Measurements from ENCODE around the gene PRSS3.
"Not testable (repeated sequence)": the region's sequence is repeated elsewhere in the genome, so short reads cannot be mapped to it uniquely, and the experiment has no call there.

Gene PRSS3

GRCh38 chr9:33795281-33795680 lies at the start of gene PRSS3:
PRSS3 (plus strand) TSS chr9:33795561; CDS start chr9:33795574, 13 bp downstream.
- DNase-seq (ENCODE audit: low spot score) = no peak

GRCh38 chr9:33748633-33749304 lies 46.6 kb upstream of the PRSS3 start:
- peak; percentile 7 for DNase-seq (ENCODE audit: low spot score)

- DNase-seq (ENCODE audit: low spot score) = not testable (repeated sequence)
Observed at GRCh38 chr9:33749305-33749654, 46.1 kb upstream of the PRSS3 start.

- DNase-seq (ENCODE audit: low spot score) = no peak
Observed at GRCh38 chr9:33750307-33750838, 45.0 kb upstream of the PRSS3 start.

GRCh38 chr9:33750839-33751339 lies 44.5 kb upstream of the PRSS3 start:
- no peak for DNase-seq (ENCODE audit: low spot score)

- DNase-seq (ENCODE audit: low spot score) = no peak
Observed at GRCh38 chr9:33751536-33752129, 43.7 kb upstream of the PRSS3 start.

- no peak for DNase-seq (ENCODE audit: low spot score)
Observed at GRCh38 chr9:33752130-33752637, 43.2 kb upstream of the PRSS3 start.

- DNase-seq (ENCODE audit: low spot score) = not testable (repeated sequence)
Observed at GRCh38 chr9:33752789-33753188, 42.6 kb upstream of the PRSS3 start.

- not testable (repeated sequence) for DNase-seq (ENCODE audit: low spot score)
Observed at GRCh38 chr9:33759648-33760047, 35.7 kb upstream of the PRSS3 start.

GRCh38 chr9:33762343-33762742 lies 33.0 kb upstream of the PRSS3 start:
- DNase-seq (ENCODE audit: low spot score) = no peak

GRCh38 chr9:33763709-33764108 lies 31.7 kb upstream of the PRSS3 start:
- DNase-seq (ENCODE audit: low spot score) = not testable (repeated sequence)

GRCh38 chr9:33765411-33765810 lies 29.9 kb upstream of the PRSS3 start:
- no peak for DNase-seq (ENCODE audit: low spot score)

GRCh38 chr9:33770156-33770880 lies 25.0 kb upstream of the PRSS3 start:
- DNase-seq (ENCODE audit: low spot score) = not testable (repeated sequence)

- DNase-seq (ENCODE audit: low spot score) = not testable (repeated sequence)
Observed at GRCh38 chr9:33773135-33773534, 22.2 kb upstream of the PRSS3 start.

- not testable (repeated sequence) for DNase-seq (ENCODE audit: low spot score)
Observed at GRCh38 chr9:33774074-33774659, 21.2 kb upstream of the PRSS3 start.

- DNase-seq (ENCODE audit: low spot score) = no peak
Observed at GRCh38 chr9:33776578-33776977, 18.8 kb upstream of the PRSS3 start.

GRCh38 chr9:33778700-33779351 lies 16.5 kb upstream of the PRSS3 start:
- DNase-seq (ENCODE audit: low spot score) = peak; percentile 44

GRCh38 chr9:33780276-33780675 lies 15.1 kb upstream of the PRSS3 start:
- no peak for DNase-seq (ENCODE audit: low spot score)

GRCh38 chr9:33781736-33782135 lies 13.6 kb upstream of the PRSS3 start:
- no peak for DNase-seq (ENCODE audit: low spot score)

GRCh38 chr9:33782395-33783152 lies 12.8 kb upstream of the PRSS3 start:
- DNase-seq (ENCODE audit: low spot score) = no peak

GRCh38 chr9:33785914-33786313 lies 9.4 kb upstream of the PRSS3 start:
- no peak for DNase-seq (ENCODE audit: low spot score)
